Cardiac muscle cell (in vitro differentiated cells and primary cell): ENCODE measurements around the gene ACSS3. TPM values are rescaled to one million over a fixed set of nuclear protein-coding genes. Genes with fewer than 3 reads are reported as not detected.

Experiments used
- DNase-seq, 2 donors: peaks; one replicate each; pipeline versions ENCODE4 v3.0.0 to v3.0.0-alpha.2; 2010 to 2017; ENCODE audit warnings: low read depth in 1 of 2, low spot score in 1 of 2
- H3K27ac ChIP-seq: fragments of 200-600 bp; sonication (generic); 2 replicates; pipeline ENCODE4 v1.5.1; 2016
- H3K27me3 ChIP-seq: fragments of 200-600 bp; sonication (generic); 2 replicates; pipeline ENCODE4 v1.6.0; 2016; ENCODE audit warnings: control low read depth
- H3K36me3 ChIP-seq: fragments of 200-600 bp; sonication (generic); 2 replicates; pipeline ENCODE4 v1.5.1; 2016; ENCODE audit warnings: control low read depth
- H3K4me1 ChIP-seq: fragments of 200-600 bp; sonication (generic); 2 replicates; pipeline ENCODE4 v1.8.1; 2017; ENCODE audit warnings: low read depth, mild to moderate bottlenecking, mixed run types
- H3K4me3 ChIP-seq: fragments of 200-600 bp; sonication (generic); 2 replicates; pipeline ENCODE4 v1.5.1; 2016; ENCODE audit warnings: mild to moderate bottlenecking
- H3K9me3 ChIP-seq: fragments of 200-600 bp; sonication (generic); 2 replicates; pipeline ENCODE4 v1.5.1; 2017; ENCODE audit warnings: low read depth, mild to moderate bottlenecking, control low read depth
- CTCF ChIP-seq: IDR thresholded peaks from 2 replicates; pipeline ENCODE4 v1.5.1; 2012; ENCODE audit warnings: low read depth, mild to moderate bottlenecking, low read length
- polyA plus RNA-seq: library from polyadenylated mRNA; unstranded; fragments of >200 nt; fragmentation: Nextera tagmentation; extraction: Ambion mirVana; gene quantifications from 2 replicates; pipeline ENCODE4 v1.2.1, GENCODE V29; 2016
- total RNA-seq: library from RNA; depleted of rRNA; stranded (reverse); fragments of >200 nt; gene quantifications from 2 replicates; pipeline ENCODE4 v1.2.3, GENCODE V29; 2016

ACSS3 gene
- total and polyA plus RNA-seq, 2 experiments from 2014 or later, result 15.9 to 32.4 TPM

DNA sequence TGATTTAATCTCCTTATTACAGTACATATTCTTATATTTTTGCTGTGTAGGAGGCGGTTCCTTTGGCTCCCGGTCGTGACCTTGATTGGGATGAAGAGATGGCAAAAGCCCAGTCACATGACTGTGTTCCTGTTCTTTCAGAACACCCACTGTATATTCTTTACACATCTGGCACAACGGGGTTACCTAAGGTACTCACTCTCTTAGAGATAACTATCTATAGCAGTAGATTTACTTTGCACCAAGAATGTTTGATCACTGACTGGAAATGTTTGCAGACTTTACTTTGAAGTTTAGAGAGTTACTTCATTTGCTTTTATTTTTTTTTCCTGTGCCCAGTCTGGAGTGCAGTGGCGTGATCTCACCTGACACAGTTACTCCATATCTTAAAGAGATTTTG is 65.2 kb downstream of the ACSS3 start:
- H3K9me3 ChIP-seq, result no peaks in the 10 kb centered on the region
- no peak for DNase-seq
- TF ChIP-seq CTCF, result no peak

GRCh38 chr12:81146228-81147225 is 68.6 kb downstream of the ACSS3 start:
- no peak for DNase-seq
- Histone ChIP-seq H3K4me3 (no peak overlapping the region), H3K4me1 (peaks cover 14% of the 10 kb centered on the region), H3K27ac (peak overlapping the region; percentile 11), H3K9me3 (no peaks in the 10 kb centered on the region), H3K36me3 (no peaks in the 10 kb centered on the region), H3K27me3 (no peaks in the 10 kb centered on the region)
- no peak for TF ChIP-seq CTCF

More for the DNA sequence above, 65.2 kb downstream of the ACSS3 start:
- Histone ChIP-seq H3K27me3 (no peaks in the 10 kb centered on the region), H3K36me3 (no peaks in the 10 kb centered on the region), H3K4me1 (peaks cover 14% of the 10 kb centered on the region), H3K27ac (no peak overlapping the region), H3K4me3 (no peak overlapping the region)

DNA sequence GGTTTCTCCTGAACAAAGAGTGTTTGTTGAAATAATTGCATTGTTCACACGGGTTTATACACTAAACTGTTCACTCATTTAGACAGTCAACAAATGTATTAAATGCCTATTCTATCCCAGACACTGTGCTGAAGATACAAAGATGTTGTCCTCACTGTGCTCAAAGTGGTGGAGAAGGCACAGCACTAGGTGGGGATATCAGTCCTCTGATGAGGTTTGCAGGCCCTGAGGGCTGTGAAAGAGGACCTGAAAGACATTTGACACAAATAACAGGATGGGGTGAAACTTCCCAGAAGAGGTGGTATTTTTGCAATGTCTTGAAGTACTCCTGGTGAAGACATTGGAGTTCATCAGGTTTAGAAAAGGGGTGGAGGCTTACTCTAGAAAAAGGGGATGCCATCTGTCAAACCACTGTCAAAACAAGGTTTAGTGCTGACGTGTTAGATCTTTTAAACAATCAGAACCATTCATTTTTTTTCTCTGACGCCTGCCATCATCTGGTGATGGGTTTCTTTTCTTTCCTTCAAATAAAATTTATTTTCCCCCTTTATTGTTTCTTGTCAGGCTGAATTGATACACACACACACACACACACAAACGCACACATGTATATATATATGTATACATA is 69.5 kb downstream of the ACSS3 start:
- H3K9me3 ChIP-seq, result no peaks in the 10 kb centered on the region
- H3K36me3 ChIP-seq, result peaks cover 5% of the 10 kb centered on the region
- no peak for TF ChIP-seq CTCF
- no peak for DNase-seq
- H3K27me3 ChIP-seq, result no peaks in the 10 kb centered on the region
- no peak overlapping the region for H3K4me3 ChIP-seq
- peaks cover 14% of the 10 kb centered on the region for H3K4me1 ChIP-seq
- peak overlapping the region; percentile 1 for H3K27ac ChIP-seq

- no peak for DNase-seq
- H3K27ac ChIP-seq, result no peak overlapping the region
- TF ChIP-seq CTCF, result no peak
- H3K4me3 ChIP-seq, result no peak overlapping the region
- peaks cover 14% of the 10 kb centered on the region for H3K4me1 ChIP-seq
- no peaks in the 10 kb centered on the region for H3K9me3 ChIP-seq
- no peaks in the 10 kb centered on the region for H3K27me3 ChIP-seq
- peaks cover 9% of the 10 kb centered on the region for H3K36me3 ChIP-seq
These were observed 72.5 kb downstream of the ACSS3 start for GRCh38 chr12:81150382-81150781.

DNA sequence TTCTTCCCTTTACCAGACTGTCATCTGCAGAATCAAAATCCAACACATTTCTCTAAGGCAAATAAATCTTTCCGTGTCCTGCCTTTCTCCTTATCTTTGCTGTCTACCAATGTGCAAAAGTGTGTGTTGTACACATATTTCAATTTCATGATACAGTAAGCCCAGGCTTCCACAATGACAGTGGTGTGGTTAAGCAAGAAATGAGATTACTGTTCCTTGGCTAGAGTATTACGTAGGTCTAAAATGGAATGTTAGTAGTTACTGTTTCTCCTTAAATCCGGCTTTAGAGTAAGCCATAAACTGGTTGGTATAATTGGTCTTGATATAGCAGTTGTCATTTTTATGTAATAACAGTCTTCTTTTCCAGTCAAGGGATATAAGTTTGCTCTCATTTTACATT is 82.0 kb downstream of the ACSS3 start:
- Histone ChIP-seq H3K4me3 (no peak overlapping the region), H3K4me1 (no peaks in the 10 kb centered on the region), H3K9me3 (no peaks in the 10 kb centered on the region), H3K27ac (no peak overlapping the region), H3K36me3 (peaks cover 2% of the 10 kb centered on the region), H3K27me3 (no peaks in the 10 kb centered on the region)
- TF ChIP-seq CTCF, result no peak
- no peak for DNase-seq
